GM12872 (cell line): ENCODE results near the gene MRTFA.

Source experiments
- TF ChIP-seq, protein P1 (sequence below): IDR thresholded peaks from 3 replicates; pipeline ENCODE4 v1.5.1; 2011; ENCODE audit warnings: low read depth, mild to moderate bottlenecking, low read length, moderate library complexity; ENCODE audit not compliant: insufficient read depth

Gene MRTFA

DNA sequence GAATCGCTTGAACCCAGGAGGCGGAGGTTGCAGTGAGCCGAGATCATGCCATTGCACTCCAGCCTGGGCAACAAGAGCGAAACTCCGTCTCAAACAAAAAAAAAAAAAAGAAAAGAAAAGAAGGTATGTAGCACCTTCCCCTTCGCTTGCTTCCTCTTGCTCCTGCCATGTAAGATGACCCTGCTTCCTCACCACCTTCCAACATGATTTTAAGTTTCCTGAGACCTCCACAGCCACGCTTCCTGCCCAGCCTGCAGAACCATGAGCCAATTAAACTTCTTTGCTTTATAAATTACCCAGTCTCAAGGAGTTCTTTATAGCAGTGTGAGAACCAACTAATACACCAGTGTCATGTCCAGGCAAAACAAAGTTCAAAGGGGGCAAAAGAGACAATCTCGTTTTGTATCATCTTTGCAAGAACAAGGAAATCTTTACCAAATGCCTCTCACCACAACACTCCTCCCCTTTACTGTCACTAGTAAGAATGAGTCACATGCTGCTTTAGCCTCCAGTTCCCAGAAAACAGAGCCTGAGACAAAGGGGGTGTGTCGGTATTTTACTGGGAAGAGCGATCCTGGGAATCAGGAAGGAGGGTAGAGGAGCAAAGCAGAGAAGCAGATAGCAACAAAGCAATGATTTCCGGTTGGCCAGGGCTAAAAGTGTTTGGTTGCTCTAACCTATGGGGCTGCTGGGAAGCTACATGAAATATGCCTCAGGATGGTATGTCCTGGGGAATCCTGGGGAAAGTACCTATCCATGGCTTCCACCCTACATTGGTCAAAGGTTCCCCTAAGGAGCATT is 32.3 kb upstream of the MRTFA start:
- TF ChIP-seq, protein P1, sequence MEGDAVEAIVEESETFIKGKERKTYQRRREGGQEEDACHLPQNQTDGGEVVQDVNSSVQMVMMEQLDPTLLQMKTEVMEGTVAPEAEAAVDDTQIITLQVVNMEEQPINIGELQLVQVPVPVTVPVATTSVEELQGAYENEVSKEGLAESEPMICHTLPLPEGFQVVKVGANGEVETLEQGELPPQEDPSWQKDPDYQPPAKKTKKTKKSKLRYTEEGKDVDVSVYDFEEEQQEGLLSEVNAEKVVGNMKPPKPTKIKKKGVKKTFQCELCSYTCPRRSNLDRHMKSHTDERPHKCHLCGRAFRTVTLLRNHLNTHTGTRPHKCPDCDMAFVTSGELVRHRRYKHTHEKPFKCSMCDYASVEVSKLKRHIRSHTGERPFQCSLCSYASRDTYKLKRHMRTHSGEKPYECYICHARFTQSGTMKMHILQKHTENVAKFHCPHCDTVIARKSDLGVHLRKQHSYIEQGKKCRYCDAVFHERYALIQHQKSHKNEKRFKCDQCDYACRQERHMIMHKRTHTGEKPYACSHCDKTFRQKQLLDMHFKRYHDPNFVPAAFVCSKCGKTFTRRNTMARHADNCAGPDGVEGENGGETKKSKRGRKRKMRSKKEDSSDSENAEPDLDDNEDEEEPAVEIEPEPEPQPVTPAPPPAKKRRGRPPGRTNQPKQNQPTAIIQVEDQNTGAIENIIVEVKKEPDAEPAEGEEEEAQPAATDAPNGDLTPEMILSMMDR: no peak

DNA sequence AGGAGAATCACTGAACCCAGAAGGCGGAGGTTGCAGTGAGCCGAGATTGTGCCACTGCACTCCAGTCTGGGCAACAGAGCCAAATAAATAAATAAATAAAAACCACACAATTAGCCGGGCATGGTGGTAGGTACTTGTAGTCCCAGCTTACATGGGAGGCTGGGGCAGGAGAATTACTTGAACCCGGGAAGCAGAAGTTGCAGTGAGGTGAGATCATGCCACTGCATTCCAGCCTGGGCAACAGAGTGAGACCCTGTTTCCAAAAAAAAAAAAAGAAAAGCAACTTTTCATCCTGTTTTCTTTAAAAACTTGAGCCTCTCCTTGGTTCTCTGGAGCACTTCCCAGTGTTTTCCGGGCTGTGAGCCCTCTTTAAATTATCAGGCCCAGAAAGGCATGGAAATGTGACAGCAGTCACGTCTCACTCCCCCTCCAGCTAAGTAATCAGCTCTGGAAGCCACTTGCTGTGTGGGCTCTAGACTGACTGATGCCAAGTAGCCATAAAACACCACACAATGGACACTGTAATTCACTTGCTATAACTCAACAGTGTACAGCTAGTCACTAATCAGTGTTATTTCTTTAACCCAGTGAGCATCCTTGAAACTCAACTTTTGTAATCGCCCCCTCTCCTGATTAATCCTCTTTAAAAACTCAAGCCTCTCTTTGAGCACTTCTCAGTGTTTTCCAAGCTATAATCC is 29.8 kb upstream of the MRTFA start:
- TF ChIP-seq, protein P1: no peak

DNA sequence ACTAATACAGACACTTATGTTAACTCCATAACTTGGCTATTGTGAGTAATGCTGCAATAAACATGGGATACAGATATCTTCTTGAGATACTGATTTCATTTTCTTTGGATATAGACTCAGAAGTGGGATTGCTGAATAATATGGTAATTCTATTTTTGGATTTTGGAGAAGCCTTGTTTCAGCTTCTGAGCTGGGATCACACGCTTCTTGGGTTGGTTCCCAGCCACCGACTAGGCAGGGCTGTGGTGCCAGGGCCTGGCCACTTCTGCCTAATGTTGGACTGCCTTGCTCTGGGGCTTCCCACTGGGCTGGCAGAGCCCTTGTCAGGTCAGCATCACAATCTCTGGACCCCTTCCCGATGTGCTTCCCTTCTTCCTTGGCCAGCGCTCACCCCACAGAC is 28.8 kb upstream of the MRTFA start:
- TF ChIP-seq, protein P1: no peak

DNA sequence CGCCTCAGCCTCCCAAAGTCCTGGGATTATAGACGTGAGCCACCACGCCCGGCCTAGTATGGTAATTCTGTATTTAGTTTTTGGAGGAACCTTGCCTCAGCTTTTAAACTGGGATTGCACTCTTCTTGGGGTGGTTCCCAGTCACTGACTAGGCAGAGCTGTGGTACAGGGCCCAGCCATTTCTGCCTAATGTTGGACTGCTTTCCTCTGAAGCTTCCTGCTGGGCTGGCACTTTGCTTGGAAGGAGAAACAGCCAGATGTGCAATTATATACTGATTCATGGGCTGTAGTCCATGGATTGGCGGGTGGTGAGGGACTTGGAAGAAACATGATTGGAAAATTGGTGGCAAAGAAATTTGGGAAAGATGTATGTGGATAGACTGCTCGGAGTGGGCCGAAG is 25.2 kb upstream of the MRTFA start:
- TF ChIP-seq, protein P1: no peak

DNA sequence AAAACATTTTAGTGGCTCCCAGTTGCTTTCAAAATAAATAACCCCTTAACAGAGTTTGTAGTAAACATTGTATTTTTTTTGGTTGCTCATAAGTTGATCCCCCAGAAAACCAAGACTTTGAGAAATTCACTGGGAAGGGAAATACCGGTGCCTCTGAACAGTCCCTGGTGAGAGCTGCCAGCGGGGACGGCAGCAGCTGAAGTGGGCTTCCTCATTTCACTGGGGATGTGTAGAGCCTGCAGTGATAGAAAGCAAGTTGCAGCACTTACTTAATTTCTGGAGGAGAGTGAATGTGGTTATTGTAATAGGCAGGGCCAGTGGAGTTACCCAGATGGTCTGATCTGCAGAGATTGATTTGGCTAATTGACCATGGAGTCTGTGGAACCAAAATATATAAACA is 24.2 kb upstream of the MRTFA start:
- TF ChIP-seq, protein P1: no peak

DNA sequence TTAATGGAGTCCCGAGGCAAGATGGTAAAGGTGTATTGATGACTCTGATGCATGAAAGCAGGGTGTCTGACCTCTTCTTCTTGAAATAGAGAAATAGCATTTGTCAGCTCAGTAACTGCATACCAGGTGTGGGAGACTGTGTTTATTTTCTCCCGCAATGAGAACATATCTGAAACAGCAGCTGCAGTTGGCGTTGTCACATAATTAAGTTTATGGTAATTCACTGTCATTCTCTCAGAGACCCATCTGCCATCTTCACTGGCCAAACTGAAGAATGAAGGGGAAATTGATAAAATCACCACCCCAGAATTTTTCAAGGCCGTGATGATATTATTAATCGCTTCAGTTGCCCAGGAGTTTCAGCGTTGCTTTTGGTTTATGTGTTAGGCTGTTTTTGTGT is 22.6 kb upstream of the MRTFA start:
- TF ChIP-seq, protein P1: no peak

DNA sequence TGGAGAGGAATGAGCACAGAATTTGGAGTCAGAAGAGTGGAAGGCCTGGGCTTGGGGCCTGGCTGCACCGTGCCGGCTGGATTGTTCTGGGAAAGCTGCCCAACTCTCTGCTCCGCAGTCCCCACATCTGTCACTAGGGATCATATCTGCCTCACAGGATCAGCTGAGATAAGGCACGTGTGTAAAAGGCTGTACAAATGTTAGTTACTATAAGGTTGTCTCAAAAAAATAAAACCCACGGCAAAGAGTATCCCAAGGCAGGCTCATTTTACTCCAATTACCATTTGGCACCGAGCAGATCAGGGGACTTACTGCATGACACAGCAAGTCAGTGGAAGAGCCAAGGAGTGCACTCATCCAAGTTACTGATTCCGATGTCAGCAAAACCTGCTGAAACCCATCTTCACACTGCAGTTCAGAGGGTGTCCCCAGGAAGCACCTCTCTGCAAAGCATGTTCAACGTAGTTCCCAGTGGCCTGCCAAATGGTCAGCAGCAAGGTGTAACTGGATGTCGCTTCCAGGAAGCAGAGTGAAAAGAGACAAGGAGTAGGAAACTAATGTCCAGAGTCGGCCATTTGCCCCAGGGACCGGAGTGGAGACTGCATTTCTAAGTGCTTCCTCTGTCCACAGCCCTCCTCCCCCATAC is 18.1 kb upstream of the MRTFA start:
- TF ChIP-seq, protein P1: no peak
